OCI-LY7 (cell line): ENCODE measurements around the gene SLC9C2.

Experiments
- CTCF ChIP-seq: fragments of 200-600 bp; sonication (generic); conservative IDR thresholded peaks from 2 replicates; pipeline ENCODE4 v1.5.1; 2014; ENCODE audit warnings: mild to moderate bottlenecking, antibody characterized with exemption, low read length, moderate library complexity, mixed read lengths
- EZH2phosphoT487 ChIP-seq: fragments of 200-600 bp; sonication (generic); IDR thresholded peaks from 2 replicates; pipeline ENCODE4 v1.6.1; 2018; ENCODE audit warnings: low read depth, borderline replicate concordance, mild to moderate bottlenecking, mixed run types, antibody characterized with exemption, low read length, moderate library complexity, mixed read lengths

- TF ChIP-seq CTCF (no peak), EZH2phosphoT487 (no peak)
These were observed 71.8 kb downstream of the SLC9C2 start for GRCh38 chr1:173530795-173531693.
